ENCODE data around the gene DNAJC3.

GRCh38 chr13:95800436-95800835, 123.5 kb downstream of the DNAJC3 start:
- TF ChIP-seq, protein P1, sequence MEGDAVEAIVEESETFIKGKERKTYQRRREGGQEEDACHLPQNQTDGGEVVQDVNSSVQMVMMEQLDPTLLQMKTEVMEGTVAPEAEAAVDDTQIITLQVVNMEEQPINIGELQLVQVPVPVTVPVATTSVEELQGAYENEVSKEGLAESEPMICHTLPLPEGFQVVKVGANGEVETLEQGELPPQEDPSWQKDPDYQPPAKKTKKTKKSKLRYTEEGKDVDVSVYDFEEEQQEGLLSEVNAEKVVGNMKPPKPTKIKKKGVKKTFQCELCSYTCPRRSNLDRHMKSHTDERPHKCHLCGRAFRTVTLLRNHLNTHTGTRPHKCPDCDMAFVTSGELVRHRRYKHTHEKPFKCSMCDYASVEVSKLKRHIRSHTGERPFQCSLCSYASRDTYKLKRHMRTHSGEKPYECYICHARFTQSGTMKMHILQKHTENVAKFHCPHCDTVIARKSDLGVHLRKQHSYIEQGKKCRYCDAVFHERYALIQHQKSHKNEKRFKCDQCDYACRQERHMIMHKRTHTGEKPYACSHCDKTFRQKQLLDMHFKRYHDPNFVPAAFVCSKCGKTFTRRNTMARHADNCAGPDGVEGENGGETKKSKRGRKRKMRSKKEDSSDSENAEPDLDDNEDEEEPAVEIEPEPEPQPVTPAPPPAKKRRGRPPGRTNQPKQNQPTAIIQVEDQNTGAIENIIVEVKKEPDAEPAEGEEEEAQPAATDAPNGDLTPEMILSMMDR (IDR thresholded peaks at IDR 0.05): no peak
- no peak for TF ChIP-seq POLR2A (IDR thresholded peaks at IDR 0.05)

All from lower leg skin (tissue), 3 donors.